Neural cell (in vitro differentiated cells): ENCODE measurements around the gene OTUD3. TPM values are rescaled to one million over a fixed set of nuclear protein-coding genes. Genes with fewer than 3 reads are reported as not detected.

Source experiments
- H2AFZ ChIP-seq: fragments of 200-600, 300-800 bp; sonication (generic), shearing (Covaris generic); 2 replicates; pipeline ENCODE4 v1.6.0; 2014; ENCODE audit warnings: low read depth, mild to moderate bottlenecking, antibody characterized with exemption, low read length, moderate library complexity
- H3F3A ChIP-seq: fragments of 200-600 bp; shearing (Covaris generic); 2 replicates; pipeline ENCODE4 v1.6.1; 2016; ENCODE audit warnings: mild to moderate bottlenecking, moderate library complexity, mixed read lengths, antibody characterized with exemption, low read length; ENCODE audit not compliant: insufficient read depth, poor library complexity, severe bottlenecking
- H3K27ac ChIP-seq: fragments of 200-600, 300-800 bp; sonication (generic), shearing (Covaris generic); 2 replicates; pipeline ENCODE4 v1.5.1; 2014; ENCODE audit warnings: mild to moderate bottlenecking, low read length, moderate library complexity
- H3K27me3 ChIP-seq: fragments of 300-800, 200-600 bp; sonication (generic), shearing (Covaris generic); 2 replicates; pipeline ENCODE4 v1.6.0; 2014; ENCODE audit warnings: mild to moderate bottlenecking, low read depth, low read length, moderate library complexity; ENCODE audit not compliant: insufficient read depth
- H3K36me3 ChIP-seq: fragments of 300-800, 200-600 bp; sonication (generic), shearing (Covaris generic); 2 replicates; pipeline ENCODE4 v1.5.1; 2014; ENCODE audit warnings: mild to moderate bottlenecking, antibody characterized with exemption, low read length, moderate library complexity; ENCODE audit not compliant: insufficient read depth
- H3K4me2 ChIP-seq: fragments of 300-800, 200-600 bp; sonication (generic), shearing (Covaris generic); 2 replicates; pipeline ENCODE4 v1.6.0; 2014; ENCODE audit warnings: mild to moderate bottlenecking, low read length
- H3K4me3 ChIP-seq: fragments of 300-800, 200-600 bp; sonication (generic), shearing (Covaris generic); 2 replicates; pipeline ENCODE4 v1.5.1; 2014; ENCODE audit warnings: mild to moderate bottlenecking, low read length, moderate library complexity
- H3K79me2 ChIP-seq: fragments of 200-600 bp; shearing (Covaris generic); replicated peaks from 2 replicates; pipeline ENCODE4 v1.6.0; 2014; ENCODE audit warnings: mild to moderate bottlenecking, low read length, moderate library complexity; ENCODE audit not compliant: insufficient read depth
- H3K9ac ChIP-seq: fragments of 300-800, 200-600 bp; sonication (generic), shearing (Covaris generic); 2 replicates; pipeline ENCODE4 v1.6.1; 2016; ENCODE audit warnings: mild to moderate bottlenecking, low read length, mixed read lengths
- H3K9me2 ChIP-seq: fragments of 200-600 bp; shearing (Covaris generic); 2 replicates; pipeline ENCODE4 v1.6.1; 2016; ENCODE audit warnings: mild to moderate bottlenecking, low read length, mixed read lengths; ENCODE audit not compliant: insufficient read depth
- H3K9me3 ChIP-seq: fragments of 200-600, 300-800 bp; sonication (generic), shearing (Covaris generic); 2 replicates; pipeline ENCODE4 v1.6.1; 2016; ENCODE audit warnings: mild to moderate bottlenecking, mixed run types, low read length, moderate library complexity, mixed read lengths
- H4K20me1 ChIP-seq: fragments of 200-600 bp; shearing (Covaris generic); 2 replicates; pipeline ENCODE4 v1.6.1; 2016; ENCODE audit warnings: mild to moderate bottlenecking, mixed run types; ENCODE audit not compliant: insufficient read depth
- EP300 ChIP-seq: fragments of 450-650 bp; conservative IDR thresholded peaks from 2 replicates; pipeline ENCODE4 v1.6.1; 2014; ENCODE audit warnings: antibody characterized with exemption, mild to moderate bottlenecking, moderate library complexity; ENCODE audit not compliant: poor library complexity, severe bottlenecking
- EZH2 ChIP-seq: fragments of 200-600, 300-800 bp; shearing (Covaris generic), sonication (generic); IDR thresholded peaks from 2 replicates; pipeline ENCODE4 v1.6.1; 2014; ENCODE audit warnings: antibody characterized with exemption, low read length, borderline replicate concordance, mild to moderate bottlenecking; ENCODE audit not compliant: insufficient read depth, poor library complexity, severe bottlenecking
- MXI1 ChIP-seq: fragments of 450-650 bp; conservative IDR thresholded peaks from 2 replicates; pipeline ENCODE4 v1.6.1; 2014; ENCODE audit warnings: antibody characterized with exemption, mild to moderate bottlenecking; ENCODE audit not compliant: poor library complexity, severe bottlenecking
- POLR2AphosphoS5 ChIP-seq: IDR thresholded peaks from 2 replicates; pipeline ENCODE4 v1.6.1; 2012
- RAD21 ChIP-seq: fragments of 450-650 bp; conservative IDR thresholded peaks from 2 replicates; pipeline ENCODE4 v1.6.1; 2014; ENCODE audit warnings: antibody characterized with exemption, mild to moderate bottlenecking, moderate library complexity
- SMC3 ChIP-seq: fragments of 450-650 bp; conservative IDR thresholded peaks from 2 replicates; pipeline ENCODE4 v1.6.1; 2014; ENCODE audit warnings: antibody characterized with exemption, mild to moderate bottlenecking, moderate library complexity; ENCODE audit not compliant: poor library complexity
- TAF1 ChIP-seq: IDR thresholded peaks from 2 replicates; pipeline ENCODE4 v1.6.1; 2012; ENCODE audit warnings: low read depth
- polyA plus RNA-seq: library from polyadenylated mRNA; depleted of rRNA; stranded (reverse); fragments of >200 nt; gene quantifications from 2 replicates; pipeline ENCODE4 v1.2.3, GENCODE V29; 2014
- TF ChIP-seq, protein P1 (sequence below): fragments of 450-650 bp; IDR thresholded peaks from 2 replicates; pipeline ENCODE4 v1.5.1; 2014; ENCODE audit warnings: antibody characterized with exemption, mild to moderate bottlenecking, moderate library complexity; ENCODE audit not compliant: poor library complexity, severe bottlenecking
- TF ChIP-seq, protein P2 (sequence below): IDR thresholded peaks from 2 replicates; pipeline ENCODE4 v1.6.1; 2012; ENCODE audit warnings: borderline replicate concordance

Gene OTUD3
- polyA plus RNA-seq, 1 donor from 2014 or later: 24.0 TPM

DNA sequence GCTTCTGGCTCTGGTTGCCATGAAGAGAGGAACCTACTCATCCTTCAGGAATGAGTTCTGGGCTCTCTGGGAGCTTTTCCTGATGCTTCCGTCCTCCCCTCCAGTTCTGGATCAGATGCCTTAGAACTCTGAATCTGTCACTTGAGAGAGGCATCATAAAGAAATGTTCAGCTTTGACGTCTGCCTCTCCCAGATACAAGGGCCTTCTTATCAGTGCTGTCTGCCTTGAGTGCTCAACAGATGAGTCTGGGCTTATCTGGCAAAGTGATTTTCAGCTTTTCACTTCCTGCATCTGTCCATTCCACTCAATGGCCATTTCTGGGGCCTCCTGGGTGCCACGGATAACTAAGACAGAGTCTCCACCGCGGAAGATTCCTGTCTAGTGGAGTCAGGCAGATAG, 12.3 kb upstream of the OTUD3 start:
- no peak overlapping the region for H3K4me2 ChIP-seq

DNA sequence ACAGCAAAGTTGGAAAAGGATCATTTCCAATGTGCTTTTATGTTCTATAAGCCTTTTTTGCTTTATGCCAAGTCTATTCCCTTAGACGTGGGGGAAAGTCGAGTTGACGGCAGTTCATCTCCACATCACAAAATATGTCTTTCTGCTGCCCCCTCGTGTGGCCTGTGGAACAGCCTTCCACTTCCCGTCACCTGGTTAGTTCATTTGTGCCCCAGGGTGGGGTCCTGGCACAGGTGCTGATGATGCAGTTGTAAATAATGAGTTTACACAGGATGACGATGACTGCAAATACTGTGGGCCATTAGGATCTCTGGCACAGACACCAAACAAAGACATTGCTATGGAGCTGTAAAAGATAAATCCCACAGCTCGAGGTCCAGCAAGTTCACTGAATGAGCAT, 10.0 kb upstream of the OTUD3 start:
- Histone ChIP-seq H3K4me3 (no peak overlapping the region), H3K9me3 (no peaks in the 10 kb centered on the region), H2AFZ (no peak overlapping the region), H3K27ac (no peak overlapping the region), H3K27me3 (no peaks in the 10 kb centered on the region), H3K9ac (no peak overlapping the region), H3K4me2 (no peak overlapping the region), H3K36me3 (no peaks in the 10 kb centered on the region), H3K79me2 (no peaks in the 10 kb centered on the region), H4K20me1 (no peaks in the 10 kb centered on the region), H3F3A (no peaks in the 10 kb centered on the region), H3K9me2 (no peaks in the 10 kb centered on the region)
- TF ChIP-seq EP300: no peak
- no peak for TF ChIP-seq TAF1
- TF ChIP-seq SMC3: no peak
- TF ChIP-seq, protein P1, sequence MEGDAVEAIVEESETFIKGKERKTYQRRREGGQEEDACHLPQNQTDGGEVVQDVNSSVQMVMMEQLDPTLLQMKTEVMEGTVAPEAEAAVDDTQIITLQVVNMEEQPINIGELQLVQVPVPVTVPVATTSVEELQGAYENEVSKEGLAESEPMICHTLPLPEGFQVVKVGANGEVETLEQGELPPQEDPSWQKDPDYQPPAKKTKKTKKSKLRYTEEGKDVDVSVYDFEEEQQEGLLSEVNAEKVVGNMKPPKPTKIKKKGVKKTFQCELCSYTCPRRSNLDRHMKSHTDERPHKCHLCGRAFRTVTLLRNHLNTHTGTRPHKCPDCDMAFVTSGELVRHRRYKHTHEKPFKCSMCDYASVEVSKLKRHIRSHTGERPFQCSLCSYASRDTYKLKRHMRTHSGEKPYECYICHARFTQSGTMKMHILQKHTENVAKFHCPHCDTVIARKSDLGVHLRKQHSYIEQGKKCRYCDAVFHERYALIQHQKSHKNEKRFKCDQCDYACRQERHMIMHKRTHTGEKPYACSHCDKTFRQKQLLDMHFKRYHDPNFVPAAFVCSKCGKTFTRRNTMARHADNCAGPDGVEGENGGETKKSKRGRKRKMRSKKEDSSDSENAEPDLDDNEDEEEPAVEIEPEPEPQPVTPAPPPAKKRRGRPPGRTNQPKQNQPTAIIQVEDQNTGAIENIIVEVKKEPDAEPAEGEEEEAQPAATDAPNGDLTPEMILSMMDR: no peak
- TF ChIP-seq EZH2: no peak
- TF ChIP-seq, protein P2, sequence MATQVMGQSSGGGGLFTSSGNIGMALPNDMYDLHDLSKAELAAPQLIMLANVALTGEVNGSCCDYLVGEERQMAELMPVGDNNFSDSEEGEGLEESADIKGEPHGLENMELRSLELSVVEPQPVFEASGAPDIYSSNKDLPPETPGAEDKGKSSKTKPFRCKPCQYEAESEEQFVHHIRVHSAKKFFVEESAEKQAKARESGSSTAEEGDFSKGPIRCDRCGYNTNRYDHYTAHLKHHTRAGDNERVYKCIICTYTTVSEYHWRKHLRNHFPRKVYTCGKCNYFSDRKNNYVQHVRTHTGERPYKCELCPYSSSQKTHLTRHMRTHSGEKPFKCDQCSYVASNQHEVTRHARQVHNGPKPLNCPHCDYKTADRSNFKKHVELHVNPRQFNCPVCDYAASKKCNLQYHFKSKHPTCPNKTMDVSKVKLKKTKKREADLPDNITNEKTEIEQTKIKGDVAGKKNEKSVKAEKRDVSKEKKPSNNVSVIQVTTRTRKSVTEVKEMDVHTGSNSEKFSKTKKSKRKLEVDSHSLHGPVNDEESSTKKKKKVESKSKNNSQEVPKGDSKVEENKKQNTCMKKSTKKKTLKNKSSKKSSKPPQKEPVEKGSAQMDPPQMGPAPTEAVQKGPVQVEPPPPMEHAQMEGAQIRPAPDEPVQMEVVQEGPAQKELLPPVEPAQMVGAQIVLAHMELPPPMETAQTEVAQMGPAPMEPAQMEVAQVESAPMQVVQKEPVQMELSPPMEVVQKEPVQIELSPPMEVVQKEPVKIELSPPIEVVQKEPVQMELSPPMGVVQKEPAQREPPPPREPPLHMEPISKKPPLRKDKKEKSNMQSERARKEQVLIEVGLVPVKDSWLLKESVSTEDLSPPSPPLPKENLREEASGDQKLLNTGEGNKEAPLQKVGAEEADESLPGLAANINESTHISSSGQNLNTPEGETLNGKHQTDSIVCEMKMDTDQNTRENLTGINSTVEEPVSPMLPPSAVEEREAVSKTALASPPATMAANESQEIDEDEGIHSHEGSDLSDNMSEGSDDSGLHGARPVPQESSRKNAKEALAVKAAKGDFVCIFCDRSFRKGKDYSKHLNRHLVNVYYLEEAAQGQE: no peak
- TF ChIP-seq POLR2AphosphoS5: no peak
- no peak for TF ChIP-seq RAD21
- no peak for TF ChIP-seq MXI1

More for the DNA sequence above, 12.3 kb upstream of the OTUD3 start:
- H3K36me3 ChIP-seq: no peaks in the 10 kb centered on the region
- no peaks in the 10 kb centered on the region for H4K20me1 ChIP-seq
- no peak overlapping the region for H2AFZ ChIP-seq
- H3F3A ChIP-seq: no peaks in the 10 kb centered on the region
- no peak overlapping the region for H3K9ac ChIP-seq
- TF ChIP-seq, protein P2: no peak
- TF ChIP-seq, protein P1: no peak
- TF ChIP-seq SMC3 (no peak), EZH2 (no peak), TAF1 (no peak), EP300 (no peak)
- no peak overlapping the region for H3K27ac ChIP-seq
- H3K27me3 ChIP-seq: no peaks in the 10 kb centered on the region
- no peaks in the 10 kb centered on the region for H3K79me2 ChIP-seq
- H3K9me2 ChIP-seq: no peaks in the 10 kb centered on the region
- H3K9me3 ChIP-seq: no peaks in the 10 kb centered on the region
- no peak overlapping the region for H3K4me3 ChIP-seq
